OCI-LY7 (cell line): ENCODE data around the gene MYH10. TPM values are rescaled to one million over a fixed set of nuclear protein-coding genes. Genes with fewer than 3 reads are reported as not detected.

Experiments used
- BruUV-seq: library from RNA; stranded (reverse); fragments of 400-500 nt; replicated peaks from 2 replicates; lab custom pipeline; 2021; lab: Mats Ljungman, UMichigan
- CTCF ChIA-PET: fragments of 300-600 bp; sonication (Branson Sonifier 250); formaldehyde crosslinking; loops from one replicate; lab custom pipeline; 2022; ENCODE audit warnings: antibody characterized with exemption; ENCODE audit not compliant: unreplicated experiment; lab: Charles Lee
- POLR2A ChIA-PET: fragments of 300-600 bp; sonication (Branson Sonifier 250); formaldehyde crosslinking; loops from one replicate; lab custom pipeline; 2022; ENCODE audit warnings: antibody characterized with exemption; lab: Charles Lee
- DNase-seq: peaks from one replicate; pipeline ENCODE4 v3.0.0-alpha.2; 2015; ENCODE audit warnings: low spot score
- H2AFZ ChIP-seq: fragments of 200-600 bp; sonication (generic), shearing (Covaris generic); 2 replicates; pipeline ENCODE4 v1.6.1; 2014; ENCODE audit warnings: mild to moderate bottlenecking, antibody characterized with exemption, low read length, moderate library complexity
- H3K27ac ChIP-seq: fragments of 200-600 bp; sonication (generic); 2 replicates; pipeline ENCODE4 v1.5.1; 2014; ENCODE audit warnings: mixed run types, low read depth, mild to moderate bottlenecking, moderate library complexity, low read length, inconsistent platforms; ENCODE audit not compliant: poor library complexity, severe bottlenecking
- H3K36me3 ChIP-seq: fragments of 200-600 bp; sonication (generic); 2 replicates; pipeline ENCODE4 v1.6.1; 2014; ENCODE audit warnings: mild to moderate bottlenecking, antibody characterized with exemption, low read length, moderate library complexity, mixed read lengths; ENCODE audit not compliant: insufficient read depth
- H3K4me1 ChIP-seq: fragments of 200-600 bp; sonication (generic); 2 replicates; pipeline ENCODE4 v1.5.1; 2014; ENCODE audit warnings: mild to moderate bottlenecking, low read length; ENCODE audit not compliant: insufficient read depth, poor library complexity, severe bottlenecking
- H3K4me2 ChIP-seq: fragments of 200-600 bp; sonication (generic); 2 replicates; pipeline ENCODE4 v1.6.1; 2014; ENCODE audit warnings: mild to moderate bottlenecking, low read length
- H3K4me3 ChIP-seq: fragments of 200-600 bp; sonication (generic); 2 replicates; pipeline ENCODE4 v1.5.1; 2014; ENCODE audit warnings: mild to moderate bottlenecking, low read depth, low read length; ENCODE audit not compliant: poor library complexity, severe bottlenecking
- H3K79me2 ChIP-seq: fragments of 200-600 bp; sonication (generic); 2 replicates; pipeline ENCODE4 v1.6.1; 2016; ENCODE audit warnings: low read depth, mild to moderate bottlenecking, low read length, moderate library complexity, mixed read lengths; ENCODE audit not compliant: insufficient read depth
- H3K9me2 ChIP-seq: fragments of 200-600 bp; sonication (generic); 2 replicates; pipeline ENCODE4 v1.6.1; 2016; ENCODE audit warnings: mild to moderate bottlenecking, low read length, mixed read lengths; ENCODE audit not compliant: insufficient read depth
- H3K9me3 ChIP-seq: fragments of 200-600 bp; sonication (generic); 2 replicates; pipeline ENCODE4 v1.6.1; 2014; ENCODE audit warnings: mild to moderate bottlenecking, mixed run types, low read length, mixed read lengths
- H4K20me1 ChIP-seq: fragments of 200-600 bp; sonication (generic); 2 replicates; pipeline ENCODE4 v1.6.1; 2014; ENCODE audit warnings: mild to moderate bottlenecking, antibody characterized with exemption, low read length, moderate library complexity, mixed read lengths; ENCODE audit not compliant: insufficient read depth
- EZH2phosphoT487 ChIP-seq: fragments of 200-600 bp; sonication (generic); IDR thresholded peaks from 2 replicates; pipeline ENCODE4 v1.6.1; 2018; ENCODE audit warnings: low read depth, borderline replicate concordance, mild to moderate bottlenecking, mixed run types, antibody characterized with exemption, low read length, moderate library complexity, mixed read lengths
- intact Hi-C: fragments of 100-400 bp; cut with micrococcal nuclease; formaldehyde crosslinking; loops from one replicate; pipeline ENCODE4 v1.10.0; 2022; ENCODE audit not compliant: unreplicated experiment
- total RNA-seq, 2 experiments: library from RNA; depleted of rRNA in 1 of 2; stranded (reverse); fragments of >200 nt in 1 of 2; shearing (Covaris generic) in 1 of 2; gene quantifications; 2 replicates each; pipeline ENCODE4 v1.2.3, GENCODE V29; 2014 to 2022
- TF ChIP-seq, protein P1 (sequence below): fragments of 200-600 bp; sonication (generic); conservative IDR thresholded peaks from 2 replicates; pipeline ENCODE4 v1.5.1; 2014; ENCODE audit warnings: mild to moderate bottlenecking, antibody characterized with exemption, low read length, moderate library complexity, mixed read lengths

Gene MYH10
- total RNA-seq, 2 experiments from 2014 or later, result 41.9 to 60.4 TPM

DNA sequence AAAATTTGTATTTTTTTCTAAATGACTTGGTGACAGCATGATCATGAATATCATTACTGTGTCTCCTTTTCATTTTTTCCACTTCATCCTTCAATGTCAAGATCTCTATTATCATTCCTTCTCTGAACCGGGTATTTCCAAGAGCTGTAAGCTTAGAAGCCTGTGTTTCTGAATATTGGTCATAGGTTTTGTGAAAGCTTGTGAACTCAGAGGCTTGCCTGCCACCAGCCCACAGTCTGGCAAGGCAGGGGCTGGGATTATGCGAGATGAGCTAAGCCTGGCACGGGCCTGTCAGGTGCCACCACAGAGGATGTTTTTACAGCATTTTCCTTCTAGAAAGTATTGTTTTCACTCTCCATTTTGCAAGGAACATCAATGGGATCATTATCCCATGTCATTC lies 92.8 kb downstream of the MYH10 start:
- no peak overlapping the region for H3K27ac ChIP-seq
- CTCF ChIA-PET, result no interaction called here
- H3K79me2 ChIP-seq, result no peaks in the 10 kb centered on the region
- peaks cover 18% of the 10 kb centered on the region for H3K36me3 ChIP-seq
- H3K4me3 ChIP-seq, result no peak overlapping the region
- no peak overlapping the region for H2AFZ ChIP-seq
- H4K20me1 ChIP-seq, result no peaks in the 10 kb centered on the region
- intact Hi-C loops, result no loop called here
- H3K4me2 ChIP-seq, result no peak overlapping the region
- no peaks in the 10 kb centered on the region for H3K9me3 ChIP-seq
- POLR2A ChIA-PET, result no interaction called here
- no TSS peak for BruUV-seq
- no peak for DNase-seq
- TF ChIP-seq, protein P1, sequence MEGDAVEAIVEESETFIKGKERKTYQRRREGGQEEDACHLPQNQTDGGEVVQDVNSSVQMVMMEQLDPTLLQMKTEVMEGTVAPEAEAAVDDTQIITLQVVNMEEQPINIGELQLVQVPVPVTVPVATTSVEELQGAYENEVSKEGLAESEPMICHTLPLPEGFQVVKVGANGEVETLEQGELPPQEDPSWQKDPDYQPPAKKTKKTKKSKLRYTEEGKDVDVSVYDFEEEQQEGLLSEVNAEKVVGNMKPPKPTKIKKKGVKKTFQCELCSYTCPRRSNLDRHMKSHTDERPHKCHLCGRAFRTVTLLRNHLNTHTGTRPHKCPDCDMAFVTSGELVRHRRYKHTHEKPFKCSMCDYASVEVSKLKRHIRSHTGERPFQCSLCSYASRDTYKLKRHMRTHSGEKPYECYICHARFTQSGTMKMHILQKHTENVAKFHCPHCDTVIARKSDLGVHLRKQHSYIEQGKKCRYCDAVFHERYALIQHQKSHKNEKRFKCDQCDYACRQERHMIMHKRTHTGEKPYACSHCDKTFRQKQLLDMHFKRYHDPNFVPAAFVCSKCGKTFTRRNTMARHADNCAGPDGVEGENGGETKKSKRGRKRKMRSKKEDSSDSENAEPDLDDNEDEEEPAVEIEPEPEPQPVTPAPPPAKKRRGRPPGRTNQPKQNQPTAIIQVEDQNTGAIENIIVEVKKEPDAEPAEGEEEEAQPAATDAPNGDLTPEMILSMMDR, result no peak
- TF ChIP-seq EZH2phosphoT487, result no peak
- no peaks in the 10 kb centered on the region for H3K9me2 ChIP-seq
- no peaks in the 10 kb centered on the region for H3K4me1 ChIP-seq

DNA sequence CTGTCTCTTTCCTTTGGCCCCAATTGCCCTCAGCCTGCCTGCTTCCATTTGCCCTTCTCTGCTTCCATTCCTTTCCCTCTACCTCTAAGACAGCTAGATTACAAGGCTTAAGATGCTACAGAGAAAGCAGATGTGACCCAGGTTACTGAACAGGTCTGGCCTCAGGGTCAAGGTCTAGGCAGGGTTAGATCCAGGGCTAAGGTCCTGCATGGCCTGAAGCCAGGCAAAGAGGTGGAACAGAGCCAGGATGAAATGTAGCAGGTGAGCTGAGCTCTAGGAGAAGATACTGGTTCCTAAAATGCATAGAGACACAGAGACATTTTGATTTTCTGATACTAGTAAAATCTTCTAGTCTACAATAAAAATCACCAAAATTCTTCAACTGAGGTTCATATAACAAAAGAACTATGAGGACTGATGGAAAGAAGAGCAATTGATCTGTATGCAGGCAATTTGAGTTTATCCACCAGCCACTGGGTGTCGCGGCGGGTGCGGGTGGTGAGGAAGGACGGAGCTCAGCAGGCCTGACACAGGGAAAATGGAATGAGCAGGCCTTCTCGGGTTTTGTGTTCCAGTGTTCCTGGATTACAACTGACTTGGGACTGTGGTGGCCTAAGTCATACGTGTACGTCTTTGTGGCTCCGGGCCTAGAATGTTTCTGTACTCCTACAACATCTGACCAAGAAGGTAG lies 95.9 kb downstream of the MYH10 start:
- no peak overlapping the region for H3K27ac ChIP-seq
- ChIA-PET CTCF (no interaction called here), POLR2A (no interaction called here)
- no TSS peak for BruUV-seq
- TF ChIP-seq, protein P1, result no peak
- no peak for TF ChIP-seq EZH2phosphoT487
- no peaks in the 10 kb centered on the region for H3K4me1 ChIP-seq
- H4K20me1 ChIP-seq, result no peaks in the 10 kb centered on the region
- intact Hi-C loops, result no loop called here
- no peaks in the 10 kb centered on the region for H3K79me2 ChIP-seq
- H3K36me3 ChIP-seq, result peaks cover 6% of the 10 kb centered on the region
- no peak for DNase-seq
- no peak overlapping the region for H3K4me3 ChIP-seq
- H3K9me2 ChIP-seq, result no peaks in the 10 kb centered on the region
- no peak overlapping the region for H3K4me2 ChIP-seq
- no peaks in the 10 kb centered on the region for H3K9me3 ChIP-seq
- H2AFZ ChIP-seq, result no peak overlapping the region

DNA sequence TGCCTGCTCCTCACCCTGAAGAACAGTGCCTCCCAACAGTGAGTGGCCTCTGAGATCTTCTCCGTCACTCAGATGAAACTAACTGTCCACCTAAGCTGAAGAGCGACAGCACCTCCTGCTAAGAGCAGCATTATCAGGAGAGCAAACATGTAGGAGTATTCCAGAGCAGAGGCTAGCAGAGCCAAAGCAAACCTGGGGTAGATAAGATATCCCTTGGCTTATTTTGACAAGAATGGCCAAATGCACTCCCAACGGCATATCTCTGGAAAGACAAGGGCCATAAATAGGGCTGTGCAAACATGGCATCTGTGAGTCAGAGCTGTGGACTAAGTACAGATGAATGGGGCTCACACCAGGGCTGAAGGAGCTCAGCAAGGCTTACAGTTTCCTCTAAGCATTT lies 98.5 kb downstream of the MYH10 start:
- Histone ChIP-seq H3K4me3 (no peak overlapping the region), H3K79me2 (no peaks in the 10 kb centered on the region), H3K4me2 (no peak overlapping the region), H3K9me2 (no peaks in the 10 kb centered on the region), H4K20me1 (no peaks in the 10 kb centered on the region), H3K4me1 (no peaks in the 10 kb centered on the region), H3K36me3 (peaks cover 6% of the 10 kb centered on the region), H3K9me3 (no peaks in the 10 kb centered on the region), H3K27ac (no peak overlapping the region), H2AFZ (no peak overlapping the region)
- BruUV-seq, result no TSS peak
- CTCF ChIA-PET, result no interaction called here
- no peak for TF ChIP-seq EZH2phosphoT487
- TF ChIP-seq, protein P1, result no peak
- DNase-seq, result no peak
- intact Hi-C loops, result no loop called here
- POLR2A ChIA-PET, result no interaction called here
